Muscle of leg (tissue), 11 donors: ENCODE results near the gene IFNGR2. TPM values are rescaled to one million over a fixed set of nuclear protein-coding genes. Genes with fewer than 3 reads are reported as not detected.
A peak's percentile ranks its signal among the peaks of the same experiment; 100 is the strongest.
"Not testable (repeated sequence)": the region's sequence is repeated elsewhere in the genome, so short reads cannot be mapped to it uniquely, and the experiment has no call there.

ENCODE experiments used
- DNase-seq: peaks from one replicate; pipeline ENCODE4 v3.0.0; 2013
- H3K27ac ChIP-seq: one replicate; pipeline ENCODE4 v1.5.1; 2013; ENCODE audit warnings: mild to moderate bottlenecking, low read length, control low read depth
- H3K27me3 ChIP-seq: one replicate; pipeline ENCODE4 v1.6.1; 2013; ENCODE audit warnings: low read length; ENCODE audit not compliant: control insufficient read depth, insufficient read depth
- H3K36me3 ChIP-seq: one replicate; pipeline ENCODE4 v1.6.1; 2013; ENCODE audit warnings: low read length; ENCODE audit not compliant: control insufficient read depth, insufficient read depth
- H3K4me1 ChIP-seq: one replicate; pipeline ENCODE4 v1.6.1; 2013; ENCODE audit warnings: low read length; ENCODE audit not compliant: control insufficient read depth, insufficient read depth
- H3K4me3 ChIP-seq: one replicate; pipeline ENCODE4 v1.5.1; 2013; ENCODE audit warnings: low read length, control low read depth
- H3K9me3 ChIP-seq: replicated peaks from 2 replicates; pipeline ENCODE4 v1.6.1; 2013; ENCODE audit warnings: low read depth, low read length; ENCODE audit not compliant: control insufficient read depth
- WGBS: methylation state at CpG from one replicate; pipeline ENCODE4 v1.1.5; 2013; ENCODE audit warnings: missing lambda C conversion rate; ENCODE audit not compliant: insufficient coverage; 5-methylcytosine and 5-hydroxymethylcytosine counted together
- polyA plus RNA-seq, 8 donors: library from polyadenylated mRNA; unstranded; fragments of 120-200 nt; gene quantifications; one replicate each; pipeline versions ENCODE4 v1.2.1 to v1.2.3, GENCODE V29; 2013; ENCODE audit warnings: inconsistent platforms in 1 of 8, low replicate concordance in 1 of 8; ENCODE audit not compliant: insufficient read length in 8 of 8, insufficient read depth in 1 of 8
- total RNA-seq: library from RNA; stranded (reverse); fragments of 120-200 nt; gene quantifications from one replicate; pipeline ENCODE4 v1.2.4, GENCODE V29; 2013

IFNGR2 gene
- total and polyA plus RNA-seq, 9 donors = 47.1 to 76.2 (median 55.3) TPM

- Histone ChIP-seq H3K9me3 (peaks cover 21% of the 10 kb centered on the region), H3K4me1 (peaks cover 20% of the 10 kb centered on the region)
- H3K27ac ChIP-seq, H3K4me3 ChIP-seq, H3K36me3 ChIP-seq, H3K27me3 ChIP-seq: not testable (repeated sequence)
- peak; percentile 68 for DNase-seq
- no CpG with 5 or more reads among the region's 10 CpGs for WGBS
Measured at GRCh38 chr21:33363911-33364609, 39.2 kb upstream of the IFNGR2 start.

DNA sequence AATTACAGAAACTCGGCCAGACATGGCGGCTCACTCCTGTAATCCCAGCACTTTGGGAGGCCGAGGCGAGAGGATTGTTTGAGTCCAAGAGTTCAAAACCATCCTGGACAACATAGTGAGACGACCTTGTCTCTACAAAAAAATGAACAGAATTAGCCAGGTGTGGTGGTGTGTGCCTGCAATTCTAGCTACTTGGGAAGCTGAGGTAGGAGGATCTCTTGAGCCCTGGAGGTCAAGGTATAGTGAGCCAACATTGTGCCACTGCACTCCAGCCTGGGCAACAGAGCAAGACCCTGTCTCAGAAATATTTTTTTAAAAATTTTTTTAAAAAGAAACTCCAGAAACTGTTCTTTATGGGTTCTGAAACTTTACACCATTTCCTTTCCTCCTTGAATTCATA is 38.4 kb upstream of the IFNGR2 start:
- H3K36me3 ChIP-seq = no peaks in the 10 kb centered on the region
- WGBS = 84% methylated on average over 5 of the region's 5 CpGs
- H3K27ac ChIP-seq = no peak overlapping the region
- no peaks in the 10 kb centered on the region for H3K27me3 ChIP-seq
- H3K9me3 ChIP-seq = peaks cover 21% of the 10 kb centered on the region
- H3K4me3 ChIP-seq = no peak overlapping the region
- peaks cover 20% of the 10 kb centered on the region for H3K4me1 ChIP-seq
- no peak for DNase-seq

DNA sequence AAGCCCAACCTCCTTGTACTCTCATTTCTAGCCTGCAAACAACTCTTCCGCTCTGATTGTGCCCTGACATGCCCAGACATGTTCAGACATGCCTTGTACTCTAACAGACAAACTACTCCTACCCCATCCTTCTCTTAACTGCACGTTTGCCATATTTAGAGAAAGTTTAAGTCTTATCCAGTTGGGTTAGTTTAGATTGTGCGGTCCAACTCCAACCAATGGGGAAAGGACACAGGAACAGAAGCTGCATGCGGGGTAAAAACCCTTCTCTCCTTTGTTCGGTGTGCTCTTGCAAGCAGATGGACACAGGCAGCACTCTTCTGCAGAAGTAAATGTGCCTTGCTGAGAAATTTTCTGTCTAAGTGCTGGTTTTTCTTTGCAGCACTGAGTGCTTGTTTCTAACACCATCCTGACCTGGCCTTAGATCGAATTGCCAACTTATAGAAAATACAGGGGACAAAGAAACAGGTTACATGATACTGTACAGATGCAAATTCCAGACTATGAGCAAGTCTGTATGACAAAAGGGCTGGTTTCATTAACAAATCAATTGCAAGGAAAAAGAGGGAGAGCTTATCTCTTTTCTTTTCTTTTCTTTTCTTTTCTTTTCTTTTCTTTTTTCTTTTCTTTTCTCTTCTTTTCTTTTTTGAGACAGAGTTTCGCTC is 35.8 kb upstream of the IFNGR2 start:
- Histone ChIP-seq H3K4me3 (no peak overlapping the region), H3K4me1 (peaks cover under 1% of the 10 kb centered on the region), H3K27me3 (peaks cover 3% of the 10 kb centered on the region), H3K36me3 (no peaks in the 10 kb centered on the region), H3K9me3 (peaks cover 25% of the 10 kb centered on the region), H3K27ac (no peak overlapping the region)
- 100% methylated on average over 2 of the region's 7 CpGs for WGBS
- no peak for DNase-seq

GRCh38 chr21:33368124-33368523 is 35.1 kb upstream of the IFNGR2 start:
- Histone ChIP-seq H3K27ac (no peak overlapping the region), H3K4me1 (no peaks in the 10 kb centered on the region), H3K4me3 (no peak overlapping the region), H3K9me3 (peaks cover 25% of the 10 kb centered on the region), H3K36me3 (no peaks in the 10 kb centered on the region), H3K27me3 (peaks cover 3% of the 10 kb centered on the region)
- no peak for DNase-seq
- 85% methylated on average over 2 of the region's 4 CpGs for WGBS

DNA sequence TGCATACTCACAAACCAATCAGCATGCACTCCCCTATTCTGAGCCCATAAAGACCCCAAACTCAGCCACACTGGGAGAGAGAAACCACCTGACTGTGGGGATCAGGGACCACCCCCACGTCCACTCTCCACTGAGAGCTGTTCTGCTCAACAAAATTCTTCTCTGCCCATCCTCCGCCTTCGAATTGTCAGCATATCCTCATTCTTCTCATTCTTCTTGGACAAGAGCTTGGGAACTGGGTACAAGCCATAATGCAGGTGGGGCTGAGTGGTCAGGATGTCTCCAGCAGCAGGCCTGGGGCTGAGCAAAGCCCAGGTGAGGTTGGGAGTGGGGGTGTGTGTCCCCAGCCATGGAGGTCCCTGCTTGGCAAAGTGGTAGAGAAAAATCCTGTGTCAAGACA is 34.6 kb upstream of the IFNGR2 start:
- peaks cover 25% of the 10 kb centered on the region for H3K9me3 ChIP-seq
- no peak overlapping the region for H3K4me3 ChIP-seq
- DNase-seq = no peak
- H3K27ac ChIP-seq = no peak overlapping the region
- no peaks in the 10 kb centered on the region for H3K4me1 ChIP-seq
- no CpG with 5 or more reads among the region's 3 CpGs for WGBS
- peaks cover 3% of the 10 kb centered on the region for H3K27me3 ChIP-seq
- no peaks in the 10 kb centered on the region for H3K36me3 ChIP-seq

- H3K27me3 ChIP-seq = peaks cover 3% of the 10 kb centered on the region
- DNase-seq = no peak
- no peaks in the 10 kb centered on the region for H3K4me1 ChIP-seq
- H3K4me3 ChIP-seq = no peak overlapping the region
- no peak overlapping the region for H3K27ac ChIP-seq
- H3K36me3 ChIP-seq = no peaks in the 10 kb centered on the region
- no CpG with 5 or more reads among the region's 1 CpG for WGBS
- peaks cover 25% of the 10 kb centered on the region for H3K9me3 ChIP-seq
Measured at GRCh38 chr21:33369586-33369985, 33.6 kb upstream of the IFNGR2 start.

DNA sequence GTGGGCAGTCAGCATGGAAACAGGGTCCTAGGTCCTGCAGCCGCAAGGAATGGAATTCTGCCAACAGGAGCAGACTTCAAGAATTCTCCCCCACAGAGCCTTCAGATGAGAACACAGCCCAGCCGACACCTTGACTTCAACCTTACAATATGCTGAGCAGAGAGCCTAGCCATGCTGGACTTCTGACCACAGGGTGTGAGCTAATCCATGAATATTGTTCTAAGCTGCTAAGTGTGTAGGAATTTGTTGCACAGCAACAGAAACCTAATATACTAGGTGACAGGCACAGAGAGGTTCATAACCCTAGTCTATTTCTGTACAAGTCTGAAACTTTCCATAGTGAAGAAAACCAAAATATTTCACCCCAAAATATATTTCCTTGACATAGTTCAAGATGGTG is 32.9 kb upstream of the IFNGR2 start:
- DNase-seq = no peak
- no CpG with 5 or more reads among the region's 2 CpGs for WGBS

GRCh38 chr21:33371366-33371765 is 31.8 kb upstream of the IFNGR2 start:
- peaks cover 5% of the 10 kb centered on the region for H3K27me3 ChIP-seq
- no peak overlapping the region for H3K27ac ChIP-seq
- no CpG with 5 or more reads among the region's 3 CpGs for WGBS
- H3K4me3 ChIP-seq = no peak overlapping the region
- DNase-seq = no peak
- H3K9me3 ChIP-seq = peaks cover 25% of the 10 kb centered on the region
- H3K4me1 ChIP-seq = no peaks in the 10 kb centered on the region
- no peaks in the 10 kb centered on the region for H3K36me3 ChIP-seq

More for the DNA sequence above, 32.9 kb upstream of the IFNGR2 start:
- H3K9me3 ChIP-seq = peaks cover 25% of the 10 kb centered on the region
- peaks cover 3% of the 10 kb centered on the region for H3K27me3 ChIP-seq
- H3K4me1 ChIP-seq = no peaks in the 10 kb centered on the region
- H3K27ac ChIP-seq = no peak overlapping the region
- no peak overlapping the region for H3K4me3 ChIP-seq
- H3K36me3 ChIP-seq = no peaks in the 10 kb centered on the region

GRCh38 chr21:33372582-33372981 is 30.6 kb upstream of the IFNGR2 start:
- H3K4me3 ChIP-seq = no peak overlapping the region
- no peak overlapping the region for H3K27ac ChIP-seq
- no peak for DNase-seq
- 96% methylated on average over 4 of the region's 12 CpGs for WGBS
- H3K27me3 ChIP-seq = peaks cover 8% of the 10 kb centered on the region
- no peaks in the 10 kb centered on the region for H3K36me3 ChIP-seq
- H3K4me1 ChIP-seq = peaks cover 2% of the 10 kb centered on the region
- peaks cover 13% of the 10 kb centered on the region for H3K9me3 ChIP-seq

DNA sequence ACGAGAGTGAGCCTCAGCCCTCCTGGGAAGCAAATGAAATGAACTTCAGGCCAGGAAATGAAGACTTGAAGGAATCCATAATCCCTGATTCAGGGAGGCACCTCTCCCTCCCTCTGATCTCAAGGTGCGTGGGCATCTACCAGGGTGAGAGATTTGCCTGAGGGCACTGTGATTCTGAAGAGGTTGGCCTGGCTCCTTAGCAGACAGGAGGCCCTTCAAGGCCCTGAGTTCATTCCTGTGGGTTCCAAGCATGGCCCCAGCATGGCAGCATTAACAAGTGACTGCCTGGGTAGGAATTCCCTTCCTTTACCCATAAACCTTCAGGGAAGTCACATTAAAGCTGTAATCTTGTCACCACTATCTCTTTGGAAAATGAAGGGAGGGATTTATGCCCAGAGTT is 29.8 kb upstream of the IFNGR2 start:
- WGBS = no CpG with 5 or more reads among the region's 2 CpGs
- Histone ChIP-seq H3K36me3 (no peaks in the 10 kb centered on the region), H3K4me3 (no peak overlapping the region), H3K4me1 (peaks cover 2% of the 10 kb centered on the region), H3K27ac (peak overlapping the region; percentile 39), H3K9me3 (peaks cover 7% of the 10 kb centered on the region), H3K27me3 (peaks cover 8% of the 10 kb centered on the region)
- DNase-seq = no peak
